ENCODE measurements around the gene ST8SIA6. TPM values are rescaled to one million over a fixed set of nuclear protein-coding genes. Genes with fewer than 3 reads are reported as not detected.
A peak's percentile ranks its signal among the peaks of the same experiment; 100 is the strongest.

The ST8SIA6 gene
- total and polyA plus RNA-seq, 4 donors: 0.43 to 22.0 (median 2.9) TPM

DNA sequence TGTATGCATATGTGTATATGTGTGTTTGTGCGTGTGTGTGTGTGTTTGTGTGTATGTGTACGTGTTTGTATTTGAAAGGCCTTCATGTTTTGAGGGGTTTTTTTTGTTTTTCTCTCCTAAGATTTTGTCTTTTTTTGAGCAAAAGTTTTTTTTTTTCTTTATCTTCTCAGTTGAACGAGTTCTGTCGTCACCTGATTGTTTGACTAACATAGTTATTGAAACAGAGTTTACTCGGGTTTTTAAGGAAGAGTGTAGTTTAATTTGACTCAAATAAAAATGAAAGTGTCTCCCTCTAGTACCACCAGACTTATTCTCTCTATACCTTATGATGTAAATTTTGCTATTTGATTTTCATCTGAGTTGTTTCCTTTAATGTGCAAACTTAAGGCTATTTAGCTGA is 73.5 kb downstream of the ST8SIA6 start:
- no peaks in the 10 kb centered on the region for H3K36me3 ChIP-seq (ENCODE audit: control insufficient read depth in 4 of 4, insufficient read depth in 4 of 4, low read length in 4 of 4)
- no peak overlapping the region for H3K4me3 ChIP-seq
- no peak overlapping the region for H3K9ac ChIP-seq (ENCODE audit: insufficient read depth in 1 of 2, low read length in 2 of 2)
- DNase-seq (peak in 1 of 3 donors; percentile 5), ATAC-seq (ENCODE audit: insufficient read depth, low FRiP score) (no peak)
- no peaks in the 10 kb centered on the region for H3K9me3 ChIP-seq (ENCODE audit: control insufficient read depth in 4 of 4, insufficient read depth in 3 of 4, low read length in 3 of 4)
- WGBS, 2 donors: 65 to 70% methylated on average over 5 of the region's 5 CpGs
- H3K4me1 ChIP-seq (ENCODE audit: control insufficient read depth in 5 of 5, insufficient read depth in 5 of 5, low read length in 5 of 5): peaks cover 0 to 10% (median 4%) of the 10 kb centered on the region in 5 donors
- TF ChIP-seq, protein P1, sequence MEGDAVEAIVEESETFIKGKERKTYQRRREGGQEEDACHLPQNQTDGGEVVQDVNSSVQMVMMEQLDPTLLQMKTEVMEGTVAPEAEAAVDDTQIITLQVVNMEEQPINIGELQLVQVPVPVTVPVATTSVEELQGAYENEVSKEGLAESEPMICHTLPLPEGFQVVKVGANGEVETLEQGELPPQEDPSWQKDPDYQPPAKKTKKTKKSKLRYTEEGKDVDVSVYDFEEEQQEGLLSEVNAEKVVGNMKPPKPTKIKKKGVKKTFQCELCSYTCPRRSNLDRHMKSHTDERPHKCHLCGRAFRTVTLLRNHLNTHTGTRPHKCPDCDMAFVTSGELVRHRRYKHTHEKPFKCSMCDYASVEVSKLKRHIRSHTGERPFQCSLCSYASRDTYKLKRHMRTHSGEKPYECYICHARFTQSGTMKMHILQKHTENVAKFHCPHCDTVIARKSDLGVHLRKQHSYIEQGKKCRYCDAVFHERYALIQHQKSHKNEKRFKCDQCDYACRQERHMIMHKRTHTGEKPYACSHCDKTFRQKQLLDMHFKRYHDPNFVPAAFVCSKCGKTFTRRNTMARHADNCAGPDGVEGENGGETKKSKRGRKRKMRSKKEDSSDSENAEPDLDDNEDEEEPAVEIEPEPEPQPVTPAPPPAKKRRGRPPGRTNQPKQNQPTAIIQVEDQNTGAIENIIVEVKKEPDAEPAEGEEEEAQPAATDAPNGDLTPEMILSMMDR (IDR thresholded peaks at IDR 0.05; ENCODE audit: control extremely low read depth, extremely low read depth): no peak
- H3K27me3 ChIP-seq (ENCODE audit: control insufficient read depth in 3 of 3, insufficient read depth in 3 of 3, low read length in 2 of 3): no peaks in the 10 kb centered on the region
- H3K27ac ChIP-seq (ENCODE audit: low read depth in 1 of 2, low read length in 1 of 2): no peak overlapping the region

DNA sequence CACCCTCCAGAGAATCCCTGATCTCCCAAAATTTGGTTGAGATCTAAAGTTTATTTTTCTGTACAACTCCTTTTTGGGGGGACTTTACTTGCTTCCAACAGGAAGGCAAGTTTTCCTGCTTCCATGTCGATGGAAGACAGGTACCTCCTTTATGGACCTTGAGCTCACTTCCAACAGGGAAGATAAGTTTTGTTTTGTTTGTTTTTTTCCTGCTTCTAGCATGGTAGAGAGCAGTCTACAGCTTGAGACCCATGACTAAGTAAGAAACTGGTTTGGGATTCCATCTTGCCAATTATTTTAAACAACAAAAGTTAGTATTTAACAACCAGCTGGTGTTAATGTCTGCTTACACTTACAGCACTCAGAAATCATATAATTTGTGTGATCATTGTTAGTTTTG is 74.4 kb downstream of the ST8SIA6 start:
- H3K27ac ChIP-seq (ENCODE audit: low read depth in 1 of 2, low read length in 1 of 2): no peak overlapping the region
- DNase-seq (no peak), ATAC-seq (ENCODE audit: insufficient read depth, low FRiP score) (no peak)
- no peak overlapping the region for H3K9ac ChIP-seq (ENCODE audit: insufficient read depth in 1 of 2, low read length in 2 of 2)
- TF ChIP-seq, protein P1 (IDR thresholded peaks at IDR 0.05; ENCODE audit: control extremely low read depth, extremely low read depth): no peak
- H3K4me3 ChIP-seq: no peak overlapping the region
- 63 to 70% methylated on average over 1 of the region's 1 CpG for WGBS, 2 donors
- peaks cover 0 to 6% (median 2%) of the 10 kb centered on the region in 5 donors for H3K4me1 ChIP-seq (ENCODE audit: control insufficient read depth in 5 of 5, insufficient read depth in 5 of 5, low read length in 5 of 5)
- H3K9me3 ChIP-seq (ENCODE audit: control insufficient read depth in 4 of 4, insufficient read depth in 3 of 4, low read length in 3 of 4): no peaks in the 10 kb centered on the region
- no peaks in the 10 kb centered on the region for H3K36me3 ChIP-seq (ENCODE audit: control insufficient read depth in 4 of 4, insufficient read depth in 4 of 4, low read length in 4 of 4)
- H3K27me3 ChIP-seq (ENCODE audit: control insufficient read depth in 3 of 3, insufficient read depth in 3 of 3, low read length in 2 of 3): no peaks in the 10 kb centered on the region

DNA sequence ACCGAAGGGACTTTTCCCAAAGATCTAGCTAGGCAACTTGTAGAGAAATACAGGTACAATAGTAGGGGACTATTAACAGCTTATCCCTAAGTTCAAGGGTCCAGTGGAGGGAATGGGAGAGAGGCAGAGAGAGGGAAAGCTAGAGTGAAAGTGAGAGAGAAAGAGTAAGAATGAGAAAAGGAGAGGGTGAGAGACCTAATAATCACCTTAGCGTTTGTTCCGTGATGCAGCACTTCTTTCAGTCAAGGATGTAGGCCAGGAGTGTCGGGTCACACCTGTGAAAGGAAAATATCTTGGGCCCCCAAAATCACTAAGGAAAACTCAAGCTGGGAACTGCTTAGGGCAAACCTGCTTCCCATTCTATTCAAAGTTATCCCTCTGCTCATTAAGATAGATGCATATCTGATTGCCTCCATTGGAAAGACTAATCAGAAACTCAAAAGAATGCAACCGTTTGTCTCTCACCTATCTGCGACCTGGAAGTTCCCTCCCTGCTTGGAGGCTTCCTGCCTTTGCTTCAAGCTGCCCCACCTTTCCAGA is 75.2 kb downstream of the ST8SIA6 start:
- ATAC-seq (ENCODE audit: insufficient read depth, low FRiP score) (no peak), DNase-seq (no peak)
- 75 to 88% methylated on average over 6 of the region's 6 CpGs for WGBS, 2 donors
- H3K4me1 ChIP-seq (ENCODE audit: control insufficient read depth in 5 of 5, insufficient read depth in 5 of 5, low read length in 5 of 5): peaks cover 0 to 3% (median 0%) of the 10 kb centered on the region in 5 donors
- no peak overlapping the region for H3K9ac ChIP-seq (ENCODE audit: insufficient read depth in 1 of 2, low read length in 2 of 2)
- H3K27ac ChIP-seq (ENCODE audit: low read depth in 1 of 2, low read length in 1 of 2): no peak overlapping the region
- H3K9me3 ChIP-seq (ENCODE audit: control insufficient read depth in 4 of 4, insufficient read depth in 3 of 4, low read length in 3 of 4): no peaks in the 10 kb centered on the region
- no peaks in the 10 kb centered on the region for H3K27me3 ChIP-seq (ENCODE audit: control insufficient read depth in 3 of 3, insufficient read depth in 3 of 3, low read length in 2 of 3)
- no peak overlapping the region for H3K4me3 ChIP-seq
- TF ChIP-seq, protein P1 (IDR thresholded peaks at IDR 0.05; ENCODE audit: control extremely low read depth, extremely low read depth): no peak
- H3K36me3 ChIP-seq (ENCODE audit: control insufficient read depth in 4 of 4, insufficient read depth in 4 of 4, low read length in 4 of 4): no peaks in the 10 kb centered on the region
